ENCODE data around the gene PGA3. TPM values are rescaled to one million over a fixed set of nuclear protein-coding genes. Genes with fewer than 3 reads are reported as not detected.

Gene PGA3
- polyA plus RNA-seq, 1 of the 3 experiments (the other 2 are of a cell fraction) = not detected

- TF ChIP-seq RCOR1 (IDR thresholded peaks at IDR 0.05; ENCODE audit: low read length) (no peak), POLR2AphosphoS5 (IDR thresholded peaks at IDR 0.05; ENCODE audit: low read depth, low read length) (no peak), MAX (IDR thresholded peaks at IDR 0.05; ENCODE audit: low read depth) (no peak), EZH2phosphoT487 (IDR thresholded peaks at IDR 0.05; ENCODE audit: borderline replicate concordance, low read depth) (no peak), RAD21 (IDR thresholded peaks at IDR 0.05; ENCODE audit: low read length) (no peak), TAF1 (IDR thresholded peaks at IDR 0.05; ENCODE audit: borderline replicate concordance, low read depth, low read length) (no peak), ELF1 (IDR thresholded peaks at IDR 0.05) (no peak), REST (IDR thresholded peaks at IDR 0.05; ENCODE audit: low read depth, low read length) (no peak), GABPA (IDR thresholded peaks at IDR 0.05; ENCODE audit: low read depth) (no peak), PBX3 (IDR thresholded peaks at IDR 0.05) (no peak), NRF1 (IDR thresholded peaks at IDR 0.05; ENCODE audit: low read depth, low read length) (no peak), EP300 (IDR thresholded peaks at IDR 0.05; ENCODE audit: borderline replicate concordance in 1 of 2, low read depth in 1 of 2, low read length in 1 of 2) (no peak), GATA2 (CRISPR knock-in tag; IDR thresholded peaks at IDR 0.05) (no peak), RFX5 (IDR thresholded peaks at IDR 0.05; ENCODE audit: low read length) (no peak)
- TF ChIP-seq, protein P1, sequence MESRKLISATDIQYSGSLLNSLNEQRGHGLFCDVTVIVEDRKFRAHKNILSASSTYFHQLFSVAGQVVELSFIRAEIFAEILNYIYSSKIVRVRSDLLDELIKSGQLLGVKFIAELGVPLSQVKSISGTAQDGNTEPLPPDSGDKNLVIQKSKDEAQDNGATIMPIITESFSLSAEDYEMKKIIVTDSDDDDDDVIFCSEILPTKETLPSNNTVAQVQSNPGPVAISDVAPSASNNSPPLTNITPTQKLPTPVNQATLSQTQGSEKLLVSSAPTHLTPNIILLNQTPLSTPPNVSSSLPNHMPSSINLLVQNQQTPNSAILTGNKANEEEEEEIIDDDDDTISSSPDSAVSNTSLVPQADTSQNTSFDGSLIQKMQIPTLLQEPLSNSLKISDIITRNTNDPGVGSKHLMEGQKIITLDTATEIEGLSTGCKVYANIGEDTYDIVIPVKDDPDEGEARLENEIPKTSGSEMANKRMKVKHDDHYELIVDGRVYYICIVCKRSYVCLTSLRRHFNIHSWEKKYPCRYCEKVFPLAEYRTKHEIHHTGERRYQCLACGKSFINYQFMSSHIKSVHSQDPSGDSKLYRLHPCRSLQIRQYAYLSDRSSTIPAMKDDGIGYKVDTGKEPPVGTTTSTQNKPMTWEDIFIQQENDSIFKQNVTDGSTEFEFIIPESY (IDR thresholded peaks at IDR 0.05; ENCODE audit: borderline replicate concordance, low read depth) = no peak
- H3K4me2 ChIP-seq = no peak overlapping the region
- H2AFZ ChIP-seq (ENCODE audit: low read depth) = no peak overlapping the region
- no peaks in the 10 kb centered on the region for H3K79me2 ChIP-seq (ENCODE audit: insufficient read depth)
- no peak overlapping the region for H3K27ac ChIP-seq (ENCODE audit: low read depth in 2 of 2, low read length in 1 of 2)
- POLR2A ChIA-PET = no interaction called here
- H3K9ac ChIP-seq = no peak overlapping the region
- no peaks in the 10 kb centered on the region for H3K4me1 ChIP-seq (ENCODE audit: control insufficient read depth in 1 of 2, insufficient read depth in 2 of 2, low read depth in 1 of 2, low read length in 1 of 2)
- H3K27me3 ChIP-seq (ENCODE audit: insufficient read depth) = peaks cover 6% of the 10 kb centered on the region; the same call in 1 of the 2 replicates
- DNase-seq = no peak
- no peaks in the 10 kb centered on the region for H3K9me3 ChIP-seq
- H4K20me1 ChIP-seq (ENCODE audit: insufficient read depth) = no peaks in the 10 kb centered on the region
- CTCF ChIA-PET = interaction anchor here (1.0 to 1.9 kb wide), 3 partner anchors 11 to 364 kb away, joined by 3 to 5 read pairs (median 3); no protein-coding TSS in a partner anchor
- H3K4me3 ChIP-seq (ENCODE audit: low read depth in 2 of 2, low read length in 1 of 2) = no peak overlapping the region
- no peaks in the 10 kb centered on the region for H3K36me3 ChIP-seq (replicated peaks in 1 of 2; ENCODE audit: control insufficient read depth in 1 of 2, insufficient read depth in 2 of 2, low read length in 1 of 2)
- no peaks in the 10 kb centered on the region for H3K9me2 ChIP-seq
- 61% methylated on average over 7 of the region's 12 CpGs for whole genome bisulfite sequencing (ENCODE audit: low lambda C conversion rate)
- H3F3A ChIP-seq (replicated peaks; ENCODE audit: insufficient read depth) = no peaks in the 10 kb centered on the region
Measured at GRCh38 chr11:61194169-61194671, 9.1 kb upstream of the PGA3 start.
